Activated CD8-positive, alpha-beta T cell treated with anti-CD3 and anti-CD28 coated beads for 36 hours (primary cell): Measurements from ENCODE around the gene PTMS. TPM values are rescaled to one million over a fixed set of nuclear protein-coding genes. Genes with fewer than 3 reads are reported as not detected.

ENCODE experiments used
- ATAC-seq: fragments of 200-7000 bp; cut with Tn5 transposase; one replicate; pipeline ENCODE4 v1.10.0; 2021; ENCODE audit warnings: mild to moderate bottlenecking, moderate library complexity
- CTCF ChIA-PET: fragments of 350-600 bp; sonication (Branson Sonifier 250); formaldehyde crosslinking; loops from one replicate; lab custom pipeline; 2021; ENCODE audit warnings: antibody characterized with exemption; lab: Charles Lee
- POLR2A ChIA-PET: fragments of 350-600 bp; sonication (Branson Sonifier 250); formaldehyde crosslinking; loops from one replicate; lab custom pipeline; 2021; ENCODE audit warnings: antibody characterized with exemption; lab: Charles Lee
- DNase-seq: peaks from one replicate; pipeline ENCODE4 v3.0.0-alpha.2; 2020
- H3K27ac Mint-ChIP-seq: one replicate; pipeline ENCODE4 v1.8.0; 2021; ENCODE audit warnings: mild to moderate bottlenecking, mixed read lengths
- H3K27me3 Mint-ChIP-seq: one replicate; pipeline ENCODE4 v1.8.0; 2021; ENCODE audit warnings: mixed read lengths
- H3K36me3 Mint-ChIP-seq: one replicate; pipeline ENCODE4 v1.8.0; 2021; ENCODE audit warnings: low read depth, mixed read lengths
- H3K4me1 Mint-ChIP-seq: one replicate; pipeline ENCODE4 v1.8.0; 2021; ENCODE audit warnings: low read depth, mixed read lengths
- H3K4me3 Mint-ChIP-seq: one replicate; pipeline ENCODE4 v1.8.0; 2021; ENCODE audit warnings: mild to moderate bottlenecking, moderate library complexity, mixed read lengths
- H3K9me3 Mint-ChIP-seq: one replicate; pipeline ENCODE4 v1.8.0; 2021; ENCODE audit warnings: mixed read lengths
- intact Hi-C: fragments of 100-400 bp; cut with micrococcal nuclease; formaldehyde crosslinking; loops from one replicate; pipeline ENCODE4 v1.10.0; 2022
- total RNA-seq, 2 experiments: library from RNA; stranded (reverse); gene quantifications; one replicate each; pipeline ENCODE4 v1.2.3, GENCODE V29; 2021
- TF ChIP-seq, protein P1 (sequence below): fragments of 200-600 bp; IDR thresholded peaks from one replicate; pipeline ENCODE4 v1.8.0; 2022; ENCODE audit warnings: antibody characterized with exemption, mild to moderate bottlenecking

The PTMS gene
- total RNA-seq, 2 experiments from 2014 or later, result 78.6 TPM

DNA sequence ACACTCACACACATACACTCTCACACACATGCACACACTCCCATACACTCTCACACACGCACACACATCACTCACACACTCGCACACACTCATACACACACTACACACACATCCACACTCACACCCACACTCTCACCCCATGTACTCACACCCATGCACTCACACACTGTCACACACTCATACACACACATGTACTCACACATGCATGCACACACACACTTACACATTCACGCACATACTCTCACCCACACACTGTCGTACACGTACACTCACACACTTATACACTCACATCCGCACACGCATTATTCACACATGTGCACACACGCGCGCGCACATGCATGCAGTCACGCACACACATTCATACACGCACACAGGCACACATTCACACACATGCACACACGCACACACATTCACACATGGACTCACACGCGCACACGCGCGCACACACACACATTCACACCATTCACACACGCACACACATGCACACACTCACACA lies 51.5 kb downstream of the PTMS start:
- intact Hi-C loops, result no loop called here
- ChIA-PET POLR2A (no interaction called here), CTCF (interaction anchor here (1.4 kb wide), 1 partner anchor 9 kb away, joined by 4 read pairs; no protein-coding TSS in a partner anchor)
- ATAC-seq, result no peak
- Mint-ChIP-seq H3K4me1 (peaks cover 10% of the 10 kb centered on the region), H3K9me3 (no peaks in the 10 kb centered on the region), H3K4me3 (no peak overlapping the region), H3K27me3 (peaks cover 14% of the 10 kb centered on the region), H3K27ac (no peak overlapping the region), H3K36me3 (no peaks in the 10 kb centered on the region)
- no peak for DNase-seq
- TF ChIP-seq, protein P1, sequence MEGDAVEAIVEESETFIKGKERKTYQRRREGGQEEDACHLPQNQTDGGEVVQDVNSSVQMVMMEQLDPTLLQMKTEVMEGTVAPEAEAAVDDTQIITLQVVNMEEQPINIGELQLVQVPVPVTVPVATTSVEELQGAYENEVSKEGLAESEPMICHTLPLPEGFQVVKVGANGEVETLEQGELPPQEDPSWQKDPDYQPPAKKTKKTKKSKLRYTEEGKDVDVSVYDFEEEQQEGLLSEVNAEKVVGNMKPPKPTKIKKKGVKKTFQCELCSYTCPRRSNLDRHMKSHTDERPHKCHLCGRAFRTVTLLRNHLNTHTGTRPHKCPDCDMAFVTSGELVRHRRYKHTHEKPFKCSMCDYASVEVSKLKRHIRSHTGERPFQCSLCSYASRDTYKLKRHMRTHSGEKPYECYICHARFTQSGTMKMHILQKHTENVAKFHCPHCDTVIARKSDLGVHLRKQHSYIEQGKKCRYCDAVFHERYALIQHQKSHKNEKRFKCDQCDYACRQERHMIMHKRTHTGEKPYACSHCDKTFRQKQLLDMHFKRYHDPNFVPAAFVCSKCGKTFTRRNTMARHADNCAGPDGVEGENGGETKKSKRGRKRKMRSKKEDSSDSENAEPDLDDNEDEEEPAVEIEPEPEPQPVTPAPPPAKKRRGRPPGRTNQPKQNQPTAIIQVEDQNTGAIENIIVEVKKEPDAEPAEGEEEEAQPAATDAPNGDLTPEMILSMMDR, result no peak

DNA sequence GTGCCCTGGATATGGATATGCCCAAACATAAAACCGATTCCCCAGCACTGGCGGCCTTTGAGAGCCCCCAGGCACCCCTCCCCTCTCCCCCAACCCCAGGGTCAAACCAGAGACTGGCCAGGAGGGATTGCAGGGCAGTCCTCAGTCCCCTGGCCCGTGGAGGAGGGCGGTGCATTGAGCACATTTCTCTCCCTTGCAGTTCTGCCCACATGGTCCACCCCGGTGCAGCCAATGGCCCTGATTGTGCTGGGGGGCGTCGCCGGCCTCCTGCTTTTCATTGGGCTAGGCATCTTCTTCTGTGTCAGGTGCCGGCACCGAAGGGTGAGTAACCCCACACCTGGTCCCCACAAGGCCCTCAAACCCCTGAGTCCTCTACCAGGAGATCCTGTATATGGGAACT lies 52.1 kb downstream of the PTMS start:
- H3K4me3 Mint-ChIP-seq, result no peak overlapping the region
- H3K27ac Mint-ChIP-seq, result no peak overlapping the region
- no peaks in the 10 kb centered on the region for H3K9me3 Mint-ChIP-seq
- TF ChIP-seq, protein P1, result no peak
- ATAC-seq (no peak), DNase-seq (no peak)
- intact Hi-C loops, result no loop called here
- POLR2A ChIA-PET, result no interaction called here
- H3K36me3 Mint-ChIP-seq, result no peaks in the 10 kb centered on the region
- CTCF ChIA-PET, result no interaction called here
- H3K27me3 Mint-ChIP-seq, result peaks cover 19% of the 10 kb centered on the region
- peaks cover 10% of the 10 kb centered on the region for H3K4me1 Mint-ChIP-seq

DNA sequence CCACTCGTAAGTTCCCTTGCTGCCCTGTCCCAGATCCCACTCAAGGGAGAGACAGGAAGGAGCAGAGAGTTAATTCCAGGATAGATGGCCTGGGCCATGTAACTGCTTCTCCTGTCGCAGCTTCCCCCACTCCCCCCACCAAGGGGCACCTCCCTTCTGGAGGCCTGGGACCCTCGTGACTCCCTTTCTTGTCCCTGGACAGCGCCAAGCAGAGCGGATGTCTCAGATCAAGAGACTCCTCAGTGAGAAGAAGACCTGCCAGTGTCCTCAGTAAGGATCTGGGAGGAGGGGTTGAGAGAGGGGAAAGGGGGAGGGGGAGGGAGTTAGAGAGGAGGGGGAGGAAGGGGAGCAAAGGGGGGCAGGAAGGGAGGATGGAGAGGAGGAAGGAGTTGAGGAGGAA lies 52.5 kb downstream of the PTMS start:
- POLR2A ChIA-PET, result interaction anchor here (2.6 kb wide), 1 partner anchor 65 kb away, joined by 9 read pairs; the partner anchor contains the start of gene MLF2
- Mint-ChIP-seq H3K4me1 (peaks cover 10% of the 10 kb centered on the region), H3K27ac (no peak overlapping the region), H3K9me3 (no peaks in the 10 kb centered on the region), H3K4me3 (no peak overlapping the region), H3K27me3 (peaks cover 23% of the 10 kb centered on the region), H3K36me3 (no peaks in the 10 kb centered on the region)
- intact Hi-C loops, result no loop called here
- no peak for DNase-seq
- CTCF ChIA-PET, result interaction anchor here (1.4 kb wide), 1 partner anchor 199 kb away, joined by 3 read pairs; no protein-coding TSS in a partner anchor
- ATAC-seq, result no peak
- TF ChIP-seq, protein P1, result no peak

DNA sequence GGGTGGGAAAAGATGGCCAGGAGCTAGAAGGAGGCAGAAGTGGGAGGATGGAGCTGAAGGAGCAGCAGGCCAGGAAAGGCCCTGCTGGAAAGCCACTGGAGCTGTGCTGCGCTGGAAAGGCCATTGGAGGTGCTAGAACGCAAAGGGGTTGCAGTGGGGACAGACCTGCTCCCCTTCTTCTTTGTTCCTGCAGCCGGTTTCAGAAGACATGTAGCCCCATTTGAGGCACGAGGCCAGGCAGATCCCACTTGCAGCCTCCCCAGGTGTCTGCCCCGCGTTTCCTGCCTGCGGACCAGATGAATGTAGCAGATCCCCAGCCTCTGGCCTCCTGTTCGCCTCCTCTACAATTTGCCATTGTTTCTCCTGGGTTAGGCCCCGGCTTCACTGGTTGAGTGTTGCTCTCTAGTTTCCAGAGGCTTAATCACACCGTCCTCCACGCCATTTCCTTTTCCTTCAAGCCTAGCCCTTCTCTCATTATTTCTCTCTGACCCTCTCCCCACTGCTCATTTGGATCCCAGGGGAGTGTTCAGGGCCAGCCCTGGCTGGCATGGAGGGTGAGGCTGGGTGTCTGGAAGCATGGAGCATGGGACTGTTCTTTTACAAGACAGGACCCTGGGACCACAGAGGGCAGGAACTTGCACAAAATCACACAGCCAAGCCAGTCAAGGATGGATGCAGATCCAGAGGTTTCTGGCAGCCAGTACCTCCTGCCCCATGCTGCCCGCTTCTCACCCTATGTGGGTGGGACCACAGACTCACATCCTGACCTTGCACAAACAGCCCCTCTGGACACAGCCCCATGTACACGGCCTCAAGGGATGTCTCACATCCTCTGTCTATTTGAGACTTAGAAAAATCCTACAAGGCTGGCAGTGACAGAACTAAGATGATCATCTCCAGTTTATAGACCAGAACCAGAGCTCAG lies 53.2 kb downstream of the PTMS start:
- no peaks in the 10 kb centered on the region for H3K9me3 Mint-ChIP-seq
- DNase-seq (no peak), ATAC-seq (no peak)
- TF ChIP-seq, protein P1, result no peak
- intact Hi-C loops, result no loop called here
- H3K4me3 Mint-ChIP-seq, result no peak overlapping the region
- ChIA-PET CTCF (interaction anchor here (1.4 to 17.9 kb wide), 3 partner anchors 15 to 200 kb away, joined by 3 to 341 read pairs (median 4); partner anchors contain the start of gene MLF2), POLR2A (interaction anchor here (0.9 to 2.6 kb wide), 3 partner anchors 24 to 96 kb away, joined by 3 to 9 read pairs (median 3); partner anchors contain the start of genes COPS7A and MLF2)
- H3K4me1 Mint-ChIP-seq, result peaks cover 10% of the 10 kb centered on the region
- H3K36me3 Mint-ChIP-seq, result no peaks in the 10 kb centered on the region
- no peak overlapping the region for H3K27ac Mint-ChIP-seq
- H3K27me3 Mint-ChIP-seq, result peaks cover 26% of the 10 kb centered on the region
